Astrocyte of the hippocampus (primary cell): ENCODE results near the gene PIGR.
A peak's percentile ranks its signal among the peaks of the same experiment; 100 is the strongest.
"Not testable (repeated sequence)": the region's sequence is repeated elsewhere in the genome, so short reads cannot be mapped to it uniquely, and the experiment has no call there.

Experiments
- DNase-seq: peaks from one replicate; pipeline ENCODE4 v3.0.0; 2011; ENCODE audit warnings: low read depth, low spot score

Gene PIGR

DNA sequence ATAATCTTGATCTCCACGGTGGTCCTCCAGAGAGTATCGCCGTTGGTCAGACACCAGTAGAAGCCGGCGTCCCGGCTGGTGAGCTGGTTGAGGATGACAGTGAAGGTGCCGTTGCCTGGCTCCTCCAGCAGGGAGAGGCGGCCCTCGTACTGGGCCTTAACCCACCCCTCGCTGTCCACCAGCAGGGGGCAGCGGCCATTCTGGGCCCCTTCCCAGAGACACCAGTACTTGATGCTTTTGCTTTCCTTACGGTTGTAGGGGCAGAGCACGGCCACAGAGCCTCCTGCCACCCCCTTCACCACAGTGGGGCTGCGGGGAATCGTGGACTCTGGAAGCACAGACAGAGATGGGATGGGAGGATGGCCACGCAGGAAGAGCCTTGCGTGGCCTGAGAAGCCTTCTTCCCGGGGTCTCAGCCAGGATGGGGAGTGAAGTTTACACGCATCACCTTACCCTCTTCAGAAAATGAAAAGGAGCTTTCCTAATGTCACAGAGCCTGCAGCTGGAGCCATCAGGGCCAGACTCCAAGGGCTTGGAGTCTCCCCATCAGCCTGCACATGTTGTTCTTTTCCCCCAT, 10.7 kb downstream of the PIGR start:
- no peak for DNase-seq

- DNase-seq = no peak
Observed at GRCh38 chr1:206933333-206933945, 12.8 kb downstream of the PIGR start.

GRCh38 chr1:206932177-206932576, 14.1 kb downstream of the PIGR start:
- DNase-seq = no peak

DNA sequence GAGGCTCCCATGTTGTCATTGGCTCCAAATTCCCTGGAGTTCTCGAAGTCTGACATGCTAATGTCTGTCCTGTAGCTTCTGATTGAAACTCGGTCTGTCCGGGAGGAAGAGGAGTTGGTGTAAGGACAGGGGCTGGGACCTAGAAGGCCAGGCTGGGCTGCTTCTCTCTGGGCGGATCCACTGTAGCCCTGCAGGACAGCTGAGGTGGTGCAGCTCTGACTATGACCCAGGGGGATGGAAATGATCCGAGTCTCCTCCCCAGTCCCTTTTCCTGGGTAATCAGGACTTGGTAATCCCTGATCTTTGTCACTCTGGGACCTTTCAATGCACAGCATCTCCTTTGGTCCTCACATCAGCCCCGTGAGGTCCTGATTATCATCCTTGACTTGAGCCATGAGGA, 14.6 kb downstream of the PIGR start:
- no peak for DNase-seq

- no peak for DNase-seq
Observed at GRCh38 chr1:206930210-206930798, 16.0 kb downstream of the PIGR start.

- no peak for DNase-seq
Observed at GRCh38 chr1:206929524-206929923, 16.7 kb downstream of the PIGR start.

DNA sequence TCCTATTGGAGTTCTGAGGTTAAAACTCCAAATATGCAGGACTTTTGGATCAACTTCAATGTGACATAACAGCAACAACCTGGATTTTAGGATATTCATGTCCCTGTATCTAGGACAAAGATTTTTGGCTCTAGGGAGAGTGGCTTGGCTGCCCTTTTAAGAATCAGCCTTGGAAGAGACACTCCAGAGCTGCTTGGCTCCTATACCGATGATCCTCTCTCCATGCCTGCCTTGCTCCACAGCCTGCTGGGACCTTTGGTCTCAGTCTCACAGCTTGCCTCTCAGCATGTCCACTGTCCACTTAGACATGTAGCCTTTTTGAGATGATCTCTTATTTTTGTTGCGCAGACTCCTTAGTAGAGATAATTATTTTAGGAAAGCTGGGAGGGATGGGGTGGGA, 20.0 kb downstream of the PIGR start:
- DNase-seq = no peak

DNA sequence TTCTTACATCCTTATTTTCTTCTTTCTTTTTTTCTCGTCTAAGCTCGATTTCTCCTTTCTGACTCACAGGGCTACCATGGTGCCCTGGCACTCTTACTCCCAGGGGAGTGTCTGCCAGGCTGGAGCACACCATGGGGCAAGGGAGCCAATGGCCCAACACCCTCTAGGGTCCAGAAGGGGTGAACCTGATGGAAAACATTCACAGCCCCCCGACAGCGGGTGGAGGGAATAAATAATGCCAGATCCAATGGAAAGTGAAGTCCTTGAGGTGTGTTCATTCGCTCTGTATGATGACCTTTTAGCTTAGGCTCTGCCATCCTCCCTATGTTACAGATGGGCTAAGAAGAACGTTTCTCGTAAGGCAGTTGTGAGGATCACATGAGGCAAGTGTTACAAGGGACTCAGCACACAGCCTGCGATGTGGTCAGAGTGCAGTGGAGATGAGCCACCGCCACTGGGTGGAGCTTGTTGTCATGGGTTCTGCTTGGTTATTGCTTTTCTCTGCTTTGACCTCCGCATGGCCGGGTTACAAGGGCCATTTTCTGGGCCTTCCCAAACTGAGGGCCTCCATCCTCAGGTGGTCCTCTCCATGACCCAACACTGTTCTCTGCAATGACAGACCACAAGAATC, 21.0 kb downstream of the PIGR start:
- no peak for DNase-seq

DNA sequence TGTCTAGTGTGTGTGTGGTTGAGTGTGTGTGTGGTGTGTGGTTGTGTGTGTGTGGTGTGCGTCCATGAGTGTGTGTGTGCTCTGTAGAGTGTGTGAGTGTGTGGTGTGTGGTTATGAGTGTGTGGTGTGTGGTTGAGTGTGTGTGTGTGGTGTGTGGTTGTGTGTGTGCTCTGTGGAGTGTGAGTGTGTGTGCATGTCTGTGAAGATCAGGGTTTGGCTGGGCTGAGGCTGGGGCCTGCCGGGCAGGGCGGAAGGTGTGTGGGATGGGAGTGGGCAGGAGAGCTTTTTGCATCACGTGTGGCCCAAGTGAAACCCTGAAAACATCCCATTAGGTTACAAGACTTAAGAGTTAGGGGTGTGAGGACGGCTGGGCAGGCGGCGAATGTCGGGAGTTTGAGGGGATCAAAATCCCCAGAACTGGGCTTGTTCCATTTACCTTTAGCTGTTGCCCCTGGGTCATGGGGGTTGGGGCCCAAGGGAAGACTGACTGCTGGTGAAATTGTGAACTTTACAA, 21.6 kb downstream of the PIGR start:
- DNase-seq = no peak

DNA sequence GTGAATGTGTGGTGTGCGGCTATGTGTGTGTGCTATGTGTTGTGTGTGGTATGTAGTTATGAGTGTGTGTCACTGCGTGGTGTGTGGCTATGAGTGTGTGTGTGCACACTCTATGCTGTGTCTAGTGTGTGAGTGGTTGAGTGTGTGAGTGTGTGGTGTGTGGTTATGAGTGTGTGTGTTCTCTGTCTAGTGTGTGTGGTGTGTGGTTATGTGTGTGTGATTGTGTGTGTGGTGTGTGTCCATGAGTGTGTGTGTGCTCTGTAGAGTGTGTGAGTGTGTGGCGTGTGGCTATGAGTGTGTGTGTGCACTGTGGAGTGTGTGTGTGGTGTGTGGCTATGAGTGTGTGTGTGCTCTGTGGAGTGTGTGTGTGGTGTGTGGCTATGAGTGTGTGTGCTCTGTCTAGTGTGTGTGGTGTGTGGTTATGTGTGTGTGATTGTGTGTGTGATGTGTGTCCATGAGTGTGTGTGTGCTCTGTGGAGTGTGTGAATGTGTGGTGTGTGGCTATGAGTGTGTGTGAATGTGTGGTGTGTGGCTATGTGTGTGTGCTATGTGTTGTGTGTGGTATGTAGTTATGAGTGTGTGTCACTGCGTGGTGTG, 22.2 kb downstream of the PIGR start:
- not testable (repeated sequence) for DNase-seq

DNA sequence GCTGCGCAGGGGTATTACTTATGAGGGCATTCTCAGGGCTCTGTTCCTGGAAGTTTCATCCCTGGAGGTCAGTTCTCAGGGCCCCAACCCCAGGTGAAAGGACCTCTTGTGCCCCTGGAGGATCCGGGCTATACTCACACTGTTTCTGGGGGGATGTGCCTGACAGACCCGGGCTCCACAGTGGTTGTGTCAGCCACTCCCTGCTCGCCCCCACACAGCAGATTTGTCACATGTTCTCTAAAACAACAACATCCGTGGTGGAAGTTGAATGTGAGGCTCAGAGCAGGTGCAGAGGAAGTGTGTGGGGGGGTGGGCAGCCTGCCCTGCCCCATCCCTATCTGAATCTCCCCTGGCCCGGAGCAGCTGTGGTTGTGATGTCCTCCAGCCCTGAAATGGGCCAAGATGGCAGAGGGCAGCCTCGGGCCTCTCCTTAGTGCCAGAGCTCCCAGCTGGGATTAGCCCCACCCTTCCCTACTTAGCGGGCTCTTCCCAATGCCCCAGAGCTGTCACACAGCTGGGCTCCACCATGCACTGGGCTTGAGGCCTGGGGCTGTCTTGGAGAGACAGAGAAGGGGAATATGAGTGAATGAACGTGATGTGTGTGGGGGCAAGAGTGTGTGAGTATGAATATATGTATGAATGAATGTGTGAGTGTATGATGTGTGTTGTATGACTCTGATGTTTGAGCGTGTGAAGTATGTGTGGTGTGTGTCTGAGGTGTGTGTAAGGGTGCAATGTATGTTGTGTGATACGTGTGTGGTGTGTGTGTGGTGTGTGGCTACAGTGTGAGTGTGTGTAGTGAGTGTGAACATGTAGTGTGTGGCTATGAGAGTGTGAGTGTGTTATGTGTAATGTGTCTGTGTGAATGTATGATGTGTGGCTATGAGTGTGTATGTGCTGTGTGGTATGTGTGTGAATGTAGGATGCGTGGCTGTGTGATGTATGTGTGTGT, 23.0 kb downstream of the PIGR start:
- DNase-seq = no peak

DNA sequence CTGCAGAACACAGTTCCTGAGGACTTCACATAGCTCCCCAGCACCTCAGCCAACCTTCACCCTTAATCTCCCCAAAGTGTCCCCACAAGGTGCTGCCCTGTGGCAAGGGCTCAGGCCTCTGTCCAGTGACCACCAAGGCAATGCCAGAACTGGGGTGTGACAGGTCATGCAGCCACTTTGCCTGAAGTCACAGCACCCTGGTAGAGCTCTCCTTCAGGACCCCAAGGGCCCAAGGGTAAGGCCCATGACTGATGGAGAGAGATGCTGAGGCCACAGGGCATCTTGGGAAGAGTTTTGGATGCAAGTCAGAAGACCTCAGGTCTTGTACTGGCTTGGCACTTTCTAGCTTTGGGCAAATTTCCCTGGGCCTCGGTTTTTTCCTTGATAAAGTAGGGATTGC, 23.7 kb downstream of the PIGR start:
- no peak for DNase-seq

- no peak for DNase-seq
Observed at GRCh38 chr1:206921772-206922265, 24.4 kb downstream of the PIGR start, which contains the start of gene FCMR. Gene FCMR (minus strand): TSS chr1:206921941. CDS start chr1:206921854, 87 bp downstream.

- no peak for DNase-seq
Observed at GRCh38 chr1:206918076-206918475, 28.2 kb downstream of the PIGR start.

DNA sequence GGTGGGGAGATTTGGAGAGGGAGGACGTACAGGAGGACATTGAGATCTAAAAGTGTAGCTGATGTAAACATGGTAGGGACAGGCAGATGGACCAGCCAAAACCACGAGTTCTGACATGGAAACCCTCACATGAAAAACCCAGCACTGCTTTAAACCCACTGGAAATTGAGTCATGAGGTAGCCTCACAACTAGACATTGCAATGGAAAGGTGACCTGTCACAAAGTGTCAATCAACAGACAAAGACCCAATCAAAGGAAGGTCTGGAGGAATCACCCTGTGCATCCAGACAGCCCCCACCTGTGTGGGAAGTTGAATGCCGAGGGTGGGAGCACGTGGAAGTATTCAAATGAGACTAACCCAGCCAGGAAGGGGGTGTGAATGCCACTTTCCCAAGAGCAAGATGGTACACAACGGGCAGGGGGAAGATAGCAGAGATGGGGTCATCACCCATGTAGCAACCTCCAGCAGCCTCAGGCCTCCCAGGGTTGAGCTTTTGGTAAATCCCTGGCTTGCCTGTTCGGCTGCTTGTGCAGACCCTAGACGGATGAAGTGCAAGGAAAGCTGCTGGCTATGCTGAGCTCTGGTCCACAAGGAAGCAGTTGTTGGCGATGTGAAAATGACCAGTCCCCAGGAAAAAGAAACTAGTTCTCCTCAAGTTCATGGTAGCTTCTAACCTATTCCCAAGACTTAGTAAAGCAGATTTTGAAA, 30.1 kb downstream of the PIGR start:
- no peak for DNase-seq

GRCh38 chr1:206915030-206915735, 31.1 kb downstream of the PIGR start:
- no peak for DNase-seq

DNA sequence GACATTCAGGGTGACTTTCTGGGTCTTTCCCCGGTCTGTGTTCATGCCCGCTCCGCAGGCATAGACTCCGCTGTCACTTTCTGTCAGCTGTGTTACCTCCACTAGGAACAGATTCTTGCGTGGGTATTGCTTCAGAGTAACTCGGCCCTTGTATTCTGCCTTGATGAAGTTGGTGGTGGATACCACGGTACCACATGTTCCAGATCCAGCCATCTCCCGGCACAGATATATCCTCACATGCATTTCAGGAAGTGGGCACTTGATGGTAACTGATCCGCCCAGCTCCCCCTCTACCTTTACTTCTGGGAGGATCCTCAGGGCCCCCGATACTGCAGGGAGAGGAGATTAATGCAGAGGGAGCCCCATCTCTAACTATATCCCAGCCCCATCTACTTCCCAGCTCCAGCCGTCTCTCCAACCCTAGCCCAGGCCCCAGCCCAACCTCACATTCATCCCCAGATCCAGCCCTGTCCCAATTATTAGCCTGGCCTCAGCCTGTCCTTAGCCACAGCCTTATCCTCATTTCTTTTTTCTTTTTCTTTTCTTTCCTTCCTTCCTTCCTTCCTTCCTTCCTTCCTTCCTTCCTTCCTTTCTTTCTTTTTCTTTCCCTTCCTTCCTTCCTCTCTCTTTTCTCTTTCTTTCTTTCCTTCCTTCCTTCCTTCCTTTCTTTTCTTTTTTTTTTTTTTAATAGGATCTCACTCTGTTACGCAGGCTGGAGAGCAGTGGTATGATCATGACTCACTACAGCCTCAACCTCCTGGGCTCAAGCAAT, 32.3 kb downstream of the PIGR start:
- DNase-seq = no peak

GRCh38 chr1:206912445-206913095, 33.7 kb downstream of the PIGR start:
- DNase-seq = peak; percentile 86
